ENCODE results near the gene XRRA1.

XRRA1 gene

DNA sequence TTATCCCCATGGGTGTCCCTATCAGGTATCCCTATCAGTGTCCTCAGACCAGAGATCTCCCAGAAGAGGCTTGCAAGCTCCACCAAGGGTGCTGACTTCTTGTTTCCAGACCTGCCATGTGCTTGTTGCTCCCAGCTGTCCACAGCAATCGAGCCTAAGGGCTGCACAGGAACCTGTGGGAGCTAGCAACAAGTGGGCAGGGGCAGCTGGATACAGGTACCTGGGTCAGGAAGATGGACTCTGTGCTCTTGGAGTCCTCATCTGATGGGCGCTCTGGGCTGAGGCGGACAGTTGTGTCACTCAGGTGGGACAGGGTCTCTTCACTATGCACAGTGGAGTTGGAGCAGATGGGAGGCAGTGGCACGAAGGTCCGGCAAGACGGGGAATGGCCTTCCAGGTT lies 101.0 kb downstream of the XRRA1 start:
- TF ChIP-seq, protein P1, sequence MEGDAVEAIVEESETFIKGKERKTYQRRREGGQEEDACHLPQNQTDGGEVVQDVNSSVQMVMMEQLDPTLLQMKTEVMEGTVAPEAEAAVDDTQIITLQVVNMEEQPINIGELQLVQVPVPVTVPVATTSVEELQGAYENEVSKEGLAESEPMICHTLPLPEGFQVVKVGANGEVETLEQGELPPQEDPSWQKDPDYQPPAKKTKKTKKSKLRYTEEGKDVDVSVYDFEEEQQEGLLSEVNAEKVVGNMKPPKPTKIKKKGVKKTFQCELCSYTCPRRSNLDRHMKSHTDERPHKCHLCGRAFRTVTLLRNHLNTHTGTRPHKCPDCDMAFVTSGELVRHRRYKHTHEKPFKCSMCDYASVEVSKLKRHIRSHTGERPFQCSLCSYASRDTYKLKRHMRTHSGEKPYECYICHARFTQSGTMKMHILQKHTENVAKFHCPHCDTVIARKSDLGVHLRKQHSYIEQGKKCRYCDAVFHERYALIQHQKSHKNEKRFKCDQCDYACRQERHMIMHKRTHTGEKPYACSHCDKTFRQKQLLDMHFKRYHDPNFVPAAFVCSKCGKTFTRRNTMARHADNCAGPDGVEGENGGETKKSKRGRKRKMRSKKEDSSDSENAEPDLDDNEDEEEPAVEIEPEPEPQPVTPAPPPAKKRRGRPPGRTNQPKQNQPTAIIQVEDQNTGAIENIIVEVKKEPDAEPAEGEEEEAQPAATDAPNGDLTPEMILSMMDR (IDR thresholded peaks at IDR 0.05; ENCODE audit: insufficient read depth, low read depth, low read length, missing control alignments), result no peak
- no peak for DNase-seq (ENCODE audit: low read depth)
- no peak overlapping the region for H3K4me3 ChIP-seq (ENCODE audit: low read length)

DNA sequence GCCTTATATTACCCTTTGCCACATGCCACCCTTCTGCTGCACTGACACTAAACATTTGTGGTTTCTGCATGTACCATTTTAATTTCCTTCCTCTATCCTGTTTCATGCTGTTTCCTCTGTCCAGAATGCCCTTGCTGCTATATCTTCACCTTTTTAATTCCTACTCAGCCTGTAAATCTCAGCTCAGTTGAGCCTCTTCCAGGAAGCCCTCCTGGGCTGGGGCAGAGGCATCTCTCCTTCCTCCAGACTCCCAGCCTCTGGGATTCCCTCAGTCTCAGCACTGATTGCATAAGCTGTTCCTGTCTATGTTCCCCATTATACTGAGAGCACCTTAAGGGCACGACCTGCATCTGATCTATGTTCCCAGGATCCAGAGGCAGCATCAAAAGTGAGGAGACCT lies 101.5 kb downstream of the XRRA1 start:
- TF ChIP-seq, protein P1 (IDR thresholded peaks at IDR 0.05; ENCODE audit: insufficient read depth, low read depth, low read length, missing control alignments), result no peak
- DNase-seq (ENCODE audit: low read depth), result no peak
- H3K4me3 ChIP-seq (ENCODE audit: low read length), result no peak overlapping the region

DNA sequence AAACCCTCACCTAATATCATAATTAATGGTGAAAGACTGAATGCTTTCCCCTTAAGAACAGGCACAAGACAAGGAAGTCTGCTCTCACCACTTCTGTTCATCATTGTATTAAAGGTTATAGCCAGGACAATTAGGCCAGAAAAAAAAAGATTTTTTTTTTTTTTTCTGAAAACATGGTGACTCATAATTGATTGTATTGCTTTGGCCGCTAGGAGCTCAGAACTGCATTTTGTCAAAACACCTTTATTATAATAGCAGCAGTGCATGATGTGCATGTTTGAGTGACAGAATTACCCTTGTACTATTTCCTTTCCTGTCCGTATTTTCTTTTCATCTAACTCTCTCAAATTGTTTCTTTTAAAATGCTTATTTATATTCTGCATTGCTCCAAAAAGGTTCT lies 102.1 kb downstream of the XRRA1 start:
- TF ChIP-seq, protein P1 (IDR thresholded peaks at IDR 0.05; ENCODE audit: insufficient read depth, low read depth, low read length, missing control alignments), result peak; percentile 12
- H3K4me3 ChIP-seq (ENCODE audit: low read length), result no peak overlapping the region
- no peak for DNase-seq (ENCODE audit: low read depth)

DNA sequence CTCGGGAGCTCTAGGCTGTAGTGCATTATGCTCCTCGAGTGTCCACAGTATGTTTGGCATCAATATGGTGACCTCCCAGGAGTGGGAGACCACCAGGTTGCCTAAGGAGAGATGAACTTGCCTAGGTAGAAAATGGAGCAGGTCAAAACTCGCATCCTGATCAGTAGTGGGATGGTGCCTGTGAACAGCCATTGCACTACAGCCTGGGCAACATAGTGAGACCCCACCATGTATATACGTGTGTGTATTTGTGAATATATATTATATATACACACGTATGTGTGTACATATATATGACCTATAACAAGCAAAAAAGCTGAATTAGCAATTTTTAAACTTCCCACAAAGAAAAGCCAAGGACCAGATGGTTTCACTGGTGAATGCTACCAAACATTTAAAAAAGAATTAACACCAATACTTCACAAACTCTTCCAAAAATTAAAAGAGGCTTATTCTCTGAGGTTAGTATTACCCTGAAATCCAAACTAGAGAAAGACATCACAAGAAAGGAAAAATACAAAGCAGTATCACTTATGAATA lies 102.8 kb downstream of the XRRA1 start:
- TF ChIP-seq, protein P1 (IDR thresholded peaks at IDR 0.05; ENCODE audit: insufficient read depth, low read depth, low read length, missing control alignments), result no peak
- DNase-seq (ENCODE audit: low read depth), result no peak
- no peak overlapping the region for H3K4me3 ChIP-seq (ENCODE audit: low read length)

DNA sequence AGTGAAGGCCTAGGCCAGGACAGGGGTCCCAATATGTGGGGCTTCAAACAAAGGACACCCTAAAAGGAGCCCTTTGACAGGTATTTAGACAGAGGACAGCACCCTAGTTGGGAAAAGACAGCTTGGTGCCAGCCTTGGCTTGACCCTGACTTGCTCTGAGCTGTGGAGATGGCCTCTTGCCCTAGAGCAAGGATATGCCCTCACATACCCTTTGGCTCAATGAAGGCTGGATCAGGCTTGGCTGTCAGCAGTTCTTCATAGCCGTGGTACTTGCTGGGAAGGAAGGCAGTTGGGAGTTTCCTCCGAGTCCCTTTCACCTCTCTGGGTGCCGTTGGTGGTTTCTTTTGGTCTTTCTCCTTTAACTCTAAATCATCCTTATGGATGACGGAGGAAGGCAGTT lies 104.0 kb downstream of the XRRA1 start:
- no peak for DNase-seq (ENCODE audit: low read depth)
- TF ChIP-seq, protein P1 (IDR thresholded peaks at IDR 0.05; ENCODE audit: insufficient read depth, low read depth, low read length, missing control alignments), result no peak
- no peak overlapping the region for H3K4me3 ChIP-seq (ENCODE audit: low read length)

DNA sequence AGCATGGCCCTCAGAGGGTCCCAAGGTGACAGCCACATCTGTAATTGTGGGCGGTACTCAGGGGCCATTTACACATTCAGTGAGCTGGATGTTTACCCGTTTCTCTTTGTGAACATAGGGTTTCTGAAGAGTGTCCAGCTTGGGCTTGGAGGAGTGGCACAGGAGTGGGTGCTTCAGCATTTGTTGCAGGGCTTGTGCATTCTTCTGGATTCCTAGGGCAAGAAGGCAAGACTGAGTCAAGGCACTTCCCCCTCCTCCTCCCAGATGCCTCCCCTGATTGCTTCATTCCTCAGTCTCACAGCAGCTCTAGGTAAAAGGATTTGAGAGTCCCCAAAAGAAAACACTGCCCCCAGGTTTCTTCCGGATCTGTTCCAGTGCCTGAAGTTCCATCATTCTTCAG lies 104.8 kb downstream of the XRRA1 start:
- DNase-seq (ENCODE audit: low read depth), result no peak
- H3K4me3 ChIP-seq (ENCODE audit: low read length), result no peak overlapping the region
- TF ChIP-seq, protein P1 (IDR thresholded peaks at IDR 0.05; ENCODE audit: insufficient read depth, low read depth, low read length, missing control alignments), result no peak

DNA sequence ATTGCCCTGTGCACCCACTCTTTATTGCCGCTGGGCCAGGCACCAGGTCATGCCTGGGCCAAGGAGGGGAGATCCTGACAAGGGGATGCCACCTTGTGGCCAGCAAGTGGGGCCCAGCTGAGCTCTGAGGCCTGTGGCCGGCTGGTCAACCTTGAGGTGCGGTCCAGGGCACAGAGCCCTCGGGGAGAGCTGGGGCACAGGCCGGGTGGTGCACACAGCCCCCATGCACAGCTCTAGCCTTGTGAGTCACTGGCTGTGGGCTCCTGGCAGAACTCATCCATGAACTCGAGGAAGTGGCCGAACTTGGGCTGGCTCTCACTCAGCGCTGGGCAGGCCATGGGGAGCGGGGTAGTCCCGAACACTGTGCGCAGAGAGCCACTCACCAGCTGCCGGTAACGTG lies 105.9 kb downstream of the XRRA1 start:
- no peak for DNase-seq (ENCODE audit: low read depth)
- H3K4me3 ChIP-seq (ENCODE audit: low read length), result no peak overlapping the region
- TF ChIP-seq, protein P1 (IDR thresholded peaks at IDR 0.05; ENCODE audit: insufficient read depth, low read depth, low read length, missing control alignments), result no peak
